HCT116 (cell line): ENCODE data around the gene KLHDC7B. TPM values are rescaled to one million over a fixed set of nuclear protein-coding genes. Genes with fewer than 3 reads are reported as not detected.

ENCODE experiments used
- ATAC-seq: fragments of 200-7000 bp; cut with Tn5 transposase; 2 replicates; pipeline ENCODE4 v1.9.1; 2020; ENCODE audit warnings: mild to moderate bottlenecking, moderate library complexity
- BruUV-seq: library from RNA; stranded (reverse); fragments of 400-500 nt; replicated peaks from 2 replicates; lab custom pipeline; 2021; lab: Mats Ljungman, UMichigan
- CTCF ChIA-PET: fragments of 300-600 bp; sonication (Branson Sonifier 250); formaldehyde crosslinking; loops from one replicate; lab custom pipeline; 2021; ENCODE audit warnings: antibody characterized with exemption; lab: Charles Lee
- POLR2A ChIA-PET: fragments of 300-600, 350-600 bp; sonication (Branson Sonifier 250); formaldehyde crosslinking; loops from one replicate; lab custom pipeline; 2021; ENCODE audit warnings: antibody characterized with exemption; lab: Charles Lee
- RAD21 ChIA-PET, 2 experiments: fragments of 300-600 bp; sonication (Branson Sonifier 250); formaldehyde crosslinking; loops; one replicate each; lab custom pipeline; 2023; ENCODE audit warnings: low total read pairs in 2 of 2; ENCODE audit not compliant: uncharacterized antibody in 2 of 2, unreplicated experiment in 2 of 2, low non-redundant PET in 1 of 2; lab: Charles Lee
- DNase-seq: peaks from one replicate; pipeline ENCODE4 v3.0.0-alpha.2; 2010; ENCODE audit warnings: low read depth, low spot score
- H2AFZ ChIP-seq: fragments of 200-600 bp; shearing (Covaris generic), sonication (generic); 2 replicates; pipeline ENCODE4 v1.6.1; 2017; ENCODE audit warnings: low read depth, mixed run types, mixed read lengths, antibody characterized with exemption, low read length; ENCODE audit not compliant: poor library complexity, severe bottlenecking
- H3K27ac ChIP-seq: 2 replicates; pipeline ENCODE4 v1.5.1; 2012; ENCODE audit warnings: low read depth, low read length
- H3K27me3 ChIP-seq: fragments of 200-600 bp; sonication (generic); 2 replicates; pipeline ENCODE4 v1.6.1; 2016; ENCODE audit warnings: mixed run types, low read length, mixed read lengths; ENCODE audit not compliant: insufficient read depth
- H3K36me3 ChIP-seq, 2 experiments: fragments of 200-500 bp in 1 of 2; fragments of 200-600 bp in 1 of 2; sonication (Bioruptor generic) in 1 of 2; sonication (generic) in 1 of 2; 2 replicates each; pipeline versions ENCODE4 v1.5.1 to v1.6.1; 2014 to 2016; ENCODE audit warnings: low read length in 2 of 2, inconsistent platforms in 1 of 2, mixed read lengths in 1 of 2, mixed run types in 1 of 2; ENCODE audit not compliant: insufficient read depth in 2 of 2, control insufficient read depth in 1 of 2
- H3K4me1 ChIP-seq, 2 experiments: fragments of 200-600 bp in 1 of 2; sonication (generic) in 1 of 2; 2 replicates each; pipeline versions ENCODE4 v1.5.1 to v1.6.1; 2012 to 2017; ENCODE audit warnings: low read length in 2 of 2, inconsistent platforms in 1 of 2, mild to moderate bottlenecking in 1 of 2, mixed read lengths in 1 of 2, mixed run types in 1 of 2, moderate library complexity in 1 of 2; ENCODE audit not compliant: insufficient read depth in 2 of 2, control insufficient read depth in 1 of 2
- H3K4me2 ChIP-seq: fragments of 200-600 bp; sonication (generic); 2 replicates; pipeline ENCODE4 v1.6.1; 2017; ENCODE audit warnings: mixed run types, low read length, mixed read lengths
- H3K4me3 ChIP-seq, 2 experiments: fragments of 200-600 bp in 1 of 2; sonication (generic) in 1 of 2; replicated peaks in 1 of 2; 2 replicates each; pipeline ENCODE4 v1.5.1; 2011 to 2016; ENCODE audit warnings: low read length in 2 of 2, control low read depth in 1 of 2, low read depth in 1 of 2, mild to moderate bottlenecking in 1 of 2, mixed read lengths in 1 of 2, mixed run types in 1 of 2
- H3K79me2 ChIP-seq: fragments of 200-600 bp; sonication (generic); 2 replicates; pipeline ENCODE4 v1.6.1; 2017; ENCODE audit warnings: mild to moderate bottlenecking, mixed run types, low read length, moderate library complexity, mixed read lengths; ENCODE audit not compliant: insufficient read depth
- H3K9ac ChIP-seq: fragments of 200-600 bp; sonication (generic); 2 replicates; pipeline ENCODE4 v1.6.1; 2016; ENCODE audit warnings: low read length, mixed read lengths
- H3K9me2 ChIP-seq: fragments of 200-600 bp; sonication (generic), shearing (Covaris generic); 2 replicates; pipeline ENCODE4 v1.6.1; 2017; ENCODE audit warnings: mixed run types, mild to moderate bottlenecking, moderate library complexity; ENCODE audit not compliant: insufficient read depth
- H3K9me3 ChIP-seq, 2 experiments: fragments of 200-500 bp in 1 of 2; fragments of 200-600 bp in 1 of 2; sonication (Bioruptor generic) in 1 of 2; sonication (generic) in 1 of 2; 2 replicates each; pipeline ENCODE4 v1.6.1; 2014 to 2017; ENCODE audit warnings: low read length in 2 of 2, mixed read lengths in 2 of 2, inconsistent platforms in 1 of 2, low read depth in 1 of 2, mild to moderate bottlenecking in 1 of 2, mixed run types in 1 of 2, moderate library complexity in 1 of 2; ENCODE audit not compliant: control insufficient read depth in 1 of 2, insufficient read depth in 1 of 2
- H4K20me1 ChIP-seq: fragments of 200-600 bp; sonication (generic), shearing (Covaris generic); 2 replicates; pipeline ENCODE4 v1.6.1; 2017; ENCODE audit warnings: mixed run types, mild to moderate bottlenecking, moderate library complexity; ENCODE audit not compliant: insufficient read depth
- CBX3 ChIP-seq: IDR thresholded peaks from 2 replicates; pipeline ENCODE4 v1.6.1; 2012; ENCODE audit warnings: low read depth
- CEBPB ChIP-seq: IDR thresholded peaks from 2 replicates; pipeline ENCODE4 v1.6.1; 2012; ENCODE audit warnings: low read depth
- EGR1 ChIP-seq: IDR thresholded peaks from 2 replicates; pipeline ENCODE4 v1.6.1; 2012; ENCODE audit warnings: low read depth
- EZH2phosphoT487 ChIP-seq: fragments of 200-600 bp; IDR thresholded peaks from 2 replicates; pipeline ENCODE4 v1.6.1; 2018; ENCODE audit warnings: antibody characterized with exemption, borderline replicate concordance
- RAD21 ChIP-seq: IDR thresholded peaks from 2 replicates; pipeline ENCODE4 v1.6.1; 2012; ENCODE audit warnings: low read depth, mild to moderate bottlenecking
- SP1 ChIP-seq: IDR thresholded peaks from 2 replicates; pipeline ENCODE4 v1.6.1; 2012; ENCODE audit warnings: low read depth
- YY1 ChIP-seq: IDR thresholded peaks from 2 replicates; pipeline ENCODE4 v1.6.1; 2011; ENCODE audit warnings: low read length, low read depth, moderate library complexity, mild to moderate bottlenecking; ENCODE audit not compliant: insufficient replicate concordance; ENCODE audit errors: extremely low read depth
- intact Hi-C: fragments of 100-400 bp; cut with micrococcal nuclease; formaldehyde crosslinking; loops from 2 replicates; pipeline ENCODE4 v1.10.0; 2022
- total RNA-seq: library from RNA; stranded (reverse); gene quantifications from one replicate; pipeline ENCODE4 v1.2.1, GENCODE V29; 2021; ENCODE audit not compliant: unreplicated experiment
- TF ChIP-seq, protein P1 (sequence below): IDR thresholded peaks from 2 replicates; pipeline ENCODE4 v1.6.1; 2011; ENCODE audit warnings: mild to moderate bottlenecking, low read length, moderate library complexity; ENCODE audit not compliant: insufficient replicate concordance; ENCODE audit errors: extremely low read depth

Gene KLHDC7B
- total RNA-seq, 1 experiment from 2014 or later, result 0.69 TPM

DNA sequence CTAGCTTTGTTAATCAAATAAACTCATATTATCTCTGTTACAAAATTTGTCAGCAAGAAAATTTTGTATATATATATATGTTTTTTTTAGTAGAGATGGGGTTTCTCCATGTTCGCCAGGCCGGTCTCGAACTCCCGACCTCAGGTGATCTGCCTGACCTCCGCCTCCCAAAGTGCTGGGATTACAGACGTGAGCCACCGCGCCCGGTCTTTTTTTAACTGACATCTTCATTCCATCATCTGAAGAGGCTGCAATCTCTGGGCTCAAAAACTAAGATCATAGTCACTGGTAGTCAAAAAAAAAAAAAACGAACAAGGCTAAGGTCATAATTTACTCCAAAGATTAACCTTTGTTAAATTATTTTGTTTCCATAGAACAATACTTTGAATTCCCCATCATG, 5.3 kb upstream of the KLHDC7B start:
- H3K9me2 ChIP-seq, result no peaks in the 10 kb centered on the region
- no peaks in the 10 kb centered on the region for H4K20me1 ChIP-seq
- H3K36me3 ChIP-seq, result no peaks in the 10 kb centered on the region
- DNase-seq (no peak), ATAC-seq (no peak)
- H3K4me2 ChIP-seq, result no peak overlapping the region
- no peak overlapping the region for H3K27ac ChIP-seq
- intact Hi-C loops, result no loop called here
- no peak overlapping the region for H3K9ac ChIP-seq
- no peak for TF ChIP-seq RAD21
- TF ChIP-seq CEBPB, result no peak
- TF ChIP-seq EZH2phosphoT487, result no peak
- no peak for TF ChIP-seq SP1
- TF ChIP-seq EGR1, result no peak
- TF ChIP-seq CBX3, result no peak
- no peak for TF ChIP-seq YY1
- TF ChIP-seq, protein P1, sequence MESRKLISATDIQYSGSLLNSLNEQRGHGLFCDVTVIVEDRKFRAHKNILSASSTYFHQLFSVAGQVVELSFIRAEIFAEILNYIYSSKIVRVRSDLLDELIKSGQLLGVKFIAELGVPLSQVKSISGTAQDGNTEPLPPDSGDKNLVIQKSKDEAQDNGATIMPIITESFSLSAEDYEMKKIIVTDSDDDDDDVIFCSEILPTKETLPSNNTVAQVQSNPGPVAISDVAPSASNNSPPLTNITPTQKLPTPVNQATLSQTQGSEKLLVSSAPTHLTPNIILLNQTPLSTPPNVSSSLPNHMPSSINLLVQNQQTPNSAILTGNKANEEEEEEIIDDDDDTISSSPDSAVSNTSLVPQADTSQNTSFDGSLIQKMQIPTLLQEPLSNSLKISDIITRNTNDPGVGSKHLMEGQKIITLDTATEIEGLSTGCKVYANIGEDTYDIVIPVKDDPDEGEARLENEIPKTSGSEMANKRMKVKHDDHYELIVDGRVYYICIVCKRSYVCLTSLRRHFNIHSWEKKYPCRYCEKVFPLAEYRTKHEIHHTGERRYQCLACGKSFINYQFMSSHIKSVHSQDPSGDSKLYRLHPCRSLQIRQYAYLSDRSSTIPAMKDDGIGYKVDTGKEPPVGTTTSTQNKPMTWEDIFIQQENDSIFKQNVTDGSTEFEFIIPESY, result no peak
- POLR2A ChIA-PET, result interaction anchor here (0.7 to 1.5 kb wide), 2 partner anchors 11 to 23 kb away, joined by 4 read pairs; partner anchors contain the start of gene SYCE3
- H3K27me3 ChIP-seq, result no peaks in the 10 kb centered on the region
- H3K4me3 ChIP-seq, result no peak overlapping the region
- CTCF ChIA-PET, result interaction anchor here (1.0 to 3.0 kb wide), 2 partner anchors 15 to 23 kb away, joined by 5 to 9 read pairs; partner anchors contain the start of genes SCO2 and SYCE3
- no peaks in the 10 kb centered on the region for H3K9me3 ChIP-seq
- H3K4me1 ChIP-seq, result peaks cover 13 to 52% of the 10 kb centered on the region in 2 experiments; a peak in 3 of 4 replicates
- BruUV-seq, result no TSS peak
- H3K79me2 ChIP-seq, result no peaks in the 10 kb centered on the region
- RAD21 ChIA-PET, result no interaction called here
- no peak overlapping the region for H2AFZ ChIP-seq
